ENCODE results near the gene EBP.

- TF ChIP-seq CTCF (IDR thresholded peaks at IDR 0.05) (no peak), POLR2A (IDR thresholded peaks at IDR 0.05) (no peak), POLR2AphosphoS5 (IDR thresholded peaks at IDR 0.05) (no peak)
Observed at GRCh38 chrX:48514126-48514806, 7.3 kb upstream of the EBP start.

Measured in breast epithelium (tissue), 3 donors.